SH-SY5Y (cell line): ENCODE data around the gene KRTAP1-1.
"Not testable (repeated sequence)": the region's sequence is repeated elsewhere in the genome, so short reads cannot be mapped to it uniquely, and the experiment has no call there.

Source experiments
- GATA2 ChIP-seq: IDR thresholded peaks from 2 replicates; pipeline ENCODE4 v1.6.1; 2011; ENCODE audit warnings: mild to moderate bottlenecking, low read depth, low read length
- GATA3 ChIP-seq: IDR thresholded peaks from 2 replicates; pipeline ENCODE4 v1.6.1; 2011; ENCODE audit warnings: low read depth, mild to moderate bottlenecking, low read length, moderate library complexity

Gene KRTAP1-1

GRCh38 chr17:41057547-41057946, 16.3 kb upstream of the KRTAP1-1 start:
- TF ChIP-seq GATA2 (no peak), GATA3 (no peak)

- TF ChIP-seq GATA2, GATA3: not testable (repeated sequence)
Measured at GRCh38 chr17:41055130-41055529, 13.9 kb upstream of the KRTAP1-1 start, which contains the start of gene KRTAP2-2. TSS of gene KRTAP2-2 (minus strand) at chr17:41055230. CDS start at chr17:41055211, 19 bp downstream.

GRCh38 chr17:41054025-41054424, 12.8 kb upstream of the KRTAP1-1 start:
- TF ChIP-seq GATA2 = no peak
- no peak for TF ChIP-seq GATA3

GRCh38 chr17:41052566-41052965, 11.3 kb upstream of the KRTAP1-1 start:
- TF ChIP-seq GATA2 = no peak

GRCh38 chr17:41049110-41049509, 7.9 kb upstream of the KRTAP1-1 start:
- TF ChIP-seq GATA2 (no peak), GATA3 (no peak)

- no peak for TF ChIP-seq GATA2
- no peak for TF ChIP-seq GATA3
Measured at GRCh38 chr17:41048441-41048840, 7.2 kb upstream of the KRTAP1-1 start.

- TF ChIP-seq GATA2, GATA3: not testable (repeated sequence)
Measured at GRCh38 chr17:41046735-41047465, 5.7 kb upstream of the KRTAP1-1 start, which contains the start of gene KRTAP2-1. TSS of gene KRTAP2-1 (minus strand) at chr17:41047316. CDS start at chr17:41047267, 49 bp downstream.

- TF ChIP-seq GATA2 (no peak), GATA3 (no peak)
Measured at GRCh38 chr17:41042953-41043352, 1.7 kb upstream of the KRTAP1-1 start.

- TF ChIP-seq GATA3 (no peak), GATA2 (no peak)
Measured at GRCh38 chr17:41037853-41038350, 3.3 kb downstream of the KRTAP1-1 start.

- TF ChIP-seq GATA3, GATA2: not testable (repeated sequence)
Measured at GRCh38 chr17:41034346-41034935, 6.8 kb downstream of the KRTAP1-1 start, which contains the start of gene KRTAP1-3. TSS of gene KRTAP1-3 (minus strand) at chr17:41034874. CDS start at chr17:41034821, 53 bp downstream.

- TF ChIP-seq GATA2 (no peak), GATA3 (no peak)
Measured at GRCh38 chr17:41029633-41030245, 11.5 kb downstream of the KRTAP1-1 start, which contains the start of gene KRTAP1-4. TSS of gene KRTAP1-4 (minus strand) at chr17:41030195. CDS start at chr17:41030078, 117 bp downstream.

GRCh38 chr17:41026715-41027471, 14.4 kb downstream of the KRTAP1-1 start, which contains the start of gene KRTAP1-5:
TSS of gene KRTAP1-5 (minus strand) at chr17:41027208. CDS start at chr17:41027155, 53 bp downstream.
- TF ChIP-seq GATA2 (no peak), GATA3 (no peak)

- TF ChIP-seq GATA3 = no peak
- no peak for TF ChIP-seq GATA2
Measured at GRCh38 chr17:41024697-41025096, 16.6 kb downstream of the KRTAP1-1 start.
